H1 (cell line): ENCODE data around the gene VWA2. TPM values are rescaled to one million over a fixed set of nuclear protein-coding genes. Genes with fewer than 3 reads are reported as not detected.

Source experiments
- CTCF ChIA-PET: fragments of 300-600 bp; sonication (Branson Sonifier 250); formaldehyde crosslinking; loops from one replicate; lab custom pipeline; 2021; ENCODE audit not compliant: partially characterized antibody; lab: Charles Lee
- POLR2A ChIA-PET: fragments of 300-600 bp; sonication (Branson Sonifier 250); formaldehyde crosslinking; loops from one replicate; lab custom pipeline; 2021; ENCODE audit warnings: inconsistent platforms; ENCODE audit not compliant: partially characterized antibody; lab: Charles Lee
- DNase-seq, 2 experiments: peaks; one replicate each; pipeline versions ENCODE4 v3.0.0 to v3.0.0-alpha.2; 2010 to 2022; ENCODE audit warnings: low spot score in 2 of 2, low read depth in 1 of 2, mixed read lengths in 1 of 2
- FAIRE-seq: peaks from 2 replicates; lab custom pipeline; 2011; peaks lifted over from hg19 to GRCh38; lab: Jason Lieb, UNC
- H2AFZ ChIP-seq: 2 replicates; pipeline ENCODE4 v1.8.1; 2012; ENCODE audit warnings: low read length, inconsistent platforms
- H2AK5ac ChIP-seq: 2 replicates; pipeline ENCODE4 v1.6.1; 2013; ENCODE audit warnings: low read depth, low read length
- H2BK120ac ChIP-seq: replicated peaks from 2 replicates; pipeline ENCODE3; 2013; ENCODE audit warnings: low read depth, low read length, inconsistent platforms
- H2BK12ac ChIP-seq: 2 replicates; pipeline ENCODE4 v1.6.1; 2013; ENCODE audit warnings: low read depth, low read length
- H2BK15ac ChIP-seq: 2 replicates; pipeline ENCODE4 v1.6.1; 2013; ENCODE audit warnings: low read length
- H2BK20ac ChIP-seq: 2 replicates; pipeline ENCODE4 v1.6.1; 2013; ENCODE audit warnings: low read length
- H2BK5ac ChIP-seq: 2 replicates; pipeline ENCODE4 v1.6.1; 2013; ENCODE audit warnings: low read depth, low read length
- H3K14ac ChIP-seq: 2 replicates; pipeline ENCODE4 v1.6.1; 2013; ENCODE audit warnings: inconsistent platforms; ENCODE audit not compliant: insufficient read length
- H3K18ac ChIP-seq: 2 replicates; pipeline ENCODE4 v1.6.1; 2013; ENCODE audit warnings: low read length; ENCODE audit errors: extremely low read depth
- H3K23ac ChIP-seq: 2 replicates; pipeline ENCODE4 v1.6.1; 2013; ENCODE audit warnings: inconsistent platforms; ENCODE audit not compliant: insufficient read length
- H3K23me2 ChIP-seq: 2 replicates; pipeline ENCODE4 v1.6.1; 2013; ENCODE audit warnings: low read depth, low read length
- H3K27ac ChIP-seq: 2 replicates; pipeline ENCODE4 v1.6.1; 2011; ENCODE audit warnings: low read depth, low read length, inconsistent platforms
- H3K27me3 ChIP-seq, 4 experiments: replicated peaks in 1 of 4; 1 replicate in 1 of 4; 2 replicates in 3 of 4; pipeline versions ENCODE4 v1.6.1 to v1.8.1; 2011 to 2013; ENCODE audit warnings: low read length in 3 of 4, mild to moderate bottlenecking in 3 of 4, inconsistent platforms in 2 of 4, mixed read lengths in 2 of 4, moderate library complexity in 1 of 4; ENCODE audit not compliant: control insufficient read depth in 3 of 4, insufficient read depth in 3 of 4; ENCODE audit errors: extremely low read depth in 1 of 4
- H3K36me3 ChIP-seq, 4 experiments: 2 replicates each; pipeline versions ENCODE4 v1.6.1 to v1.8.1; 2011 to 2013; ENCODE audit warnings: mild to moderate bottlenecking in 4 of 4, low read length in 3 of 4, moderate library complexity in 2 of 4, control low read depth in 1 of 4, inconsistent platforms in 1 of 4; ENCODE audit not compliant: insufficient read depth in 4 of 4, control insufficient read depth in 2 of 4
- H3K4ac ChIP-seq: replicated peaks from 2 replicates; pipeline ENCODE3; 2013; ENCODE audit warnings: low read length, low read depth, mixed read lengths, inconsistent platforms; ENCODE audit not compliant: insufficient read length
- H3K4me1 ChIP-seq, 4 experiments: replicated peaks in 1 of 4; 1 replicate in 1 of 4; 2 replicates in 3 of 4; pipeline versions ENCODE4 v1.6.1 to v1.8.1; 2011 to 2013; ENCODE audit warnings: low read length in 3 of 4, inconsistent platforms in 2 of 4, mixed read lengths in 1 of 4; ENCODE audit not compliant: insufficient read depth in 4 of 4, control insufficient read depth in 3 of 4
- H3K4me2 ChIP-seq, 2 experiments: 2 replicates each; pipeline versions ENCODE4 v1.6.1 to v1.8.1; 2011 to 2013; ENCODE audit warnings: low read depth in 2 of 2, low read length in 2 of 2, control low read depth in 1 of 2, inconsistent platforms in 1 of 2, mild to moderate bottlenecking in 1 of 2; ENCODE audit not compliant: insufficient read depth in 1 of 2
- H3K4me3 ChIP-seq, 4 experiments: fragments of 200-600, 300-600 bp in 1 of 4; sonication (generic), shearing (Covaris generic), sonication (Bioruptor Twin) in 1 of 4; 2 replicates each; pipeline versions ENCODE4 v1.5.1 to v1.8.1; 2011 to 2016; ENCODE audit warnings: low read length in 4 of 4, low read depth in 3 of 4, control low read depth in 2 of 4, inconsistent platforms in 2 of 4, mild to moderate bottlenecking in 2 of 4, mixed read lengths in 1 of 4, moderate library complexity in 1 of 4; ENCODE audit not compliant: insufficient read depth in 2 of 4; ENCODE audit errors: extremely low read depth in 1 of 4
- H3K56ac ChIP-seq: replicated peaks from 2 replicates; pipeline ENCODE3; 2013; ENCODE audit warnings: low read depth, mild to moderate bottlenecking, mixed read lengths, low read length, inconsistent platforms; ENCODE audit not compliant: insufficient read length
- H3K79me1 ChIP-seq: 2 replicates; pipeline ENCODE4 v1.6.1; 2013; ENCODE audit warnings: low read depth, low read length, control low read depth
- H3K79me2 ChIP-seq, 2 experiments: 2 replicates each; pipeline versions ENCODE4 v1.6.1 to v1.8.1; 2012 to 2013; ENCODE audit warnings: low read length in 2 of 2, mild to moderate bottlenecking in 2 of 2, inconsistent platforms in 1 of 2; ENCODE audit not compliant: insufficient read depth in 2 of 2, control insufficient read depth in 1 of 2
- H3K9ac ChIP-seq, 4 experiments: replicated peaks in 1 of 4; 1 replicate in 1 of 4; 2 replicates in 3 of 4; pipeline versions ENCODE4 v1.6.1 to v1.8.1; 2011 to 2013; ENCODE audit warnings: low read depth in 3 of 4, low read length in 3 of 4, control low read depth in 2 of 4, mild to moderate bottlenecking in 2 of 4, moderate library complexity in 2 of 4, inconsistent platforms in 1 of 4; ENCODE audit errors: extremely low read depth in 1 of 4
- H3K9me3 ChIP-seq, 2 experiments: 2 replicates each; pipeline versions ENCODE4 v1.6.1 to v1.8.1; 2012 to 2013; ENCODE audit warnings: mild to moderate bottlenecking in 2 of 2, moderate library complexity in 2 of 2, control low read depth in 1 of 2, inconsistent platforms in 1 of 2, low read depth in 1 of 2, low read length in 1 of 2, mixed read lengths in 1 of 2; ENCODE audit not compliant: insufficient read depth in 2 of 2
- H4K20me1 ChIP-seq, 2 experiments: replicated peaks in 1 of 2; 2 replicates each; pipeline versions ENCODE3 to v1.8.1; 2011 to 2013; ENCODE audit warnings: inconsistent platforms in 2 of 2, low read length in 2 of 2, mild to moderate bottlenecking in 1 of 2; ENCODE audit not compliant: insufficient read depth in 2 of 2, control insufficient read depth in 1 of 2
- H4K5ac ChIP-seq: 2 replicates; pipeline ENCODE4 v1.6.1; 2013; ENCODE audit warnings: low read length, low read depth, mixed read lengths, inconsistent platforms; ENCODE audit not compliant: insufficient read length
- H4K8ac ChIP-seq: 2 replicates; pipeline ENCODE4 v1.8.0; 2013; ENCODE audit warnings: mild to moderate bottlenecking, moderate library complexity, low read length, inconsistent platforms; ENCODE audit not compliant: insufficient read depth; ENCODE audit errors: extremely low read depth
- H4K91ac ChIP-seq: replicated peaks from 2 replicates; pipeline ENCODE3; 2013; ENCODE audit warnings: low read length, mixed read lengths, inconsistent platforms; ENCODE audit not compliant: insufficient read length
- EP300 ChIP-seq, 2 experiments: IDR thresholded peaks; 1 replicate in 1 of 2; 2 replicates in 1 of 2; pipeline ENCODE4 v1.6.1; 2011 to 2012; ENCODE audit warnings: low read depth in 2 of 2, low read length in 2 of 2, mild to moderate bottlenecking in 2 of 2, borderline replicate concordance in 1 of 2, inconsistent platforms in 1 of 2, moderate library complexity in 1 of 2
- HDAC6 ChIP-seq: IDR thresholded peaks from one replicate; pipeline ENCODE4 v1.7.1; 2012; ENCODE audit warnings: low read depth, mild to moderate bottlenecking, inconsistent platforms, low read length, moderate library complexity
- JUN ChIP-seq: IDR thresholded peaks from 2 replicates; pipeline ENCODE4 v1.6.1; 2011; ENCODE audit warnings: low read depth, mild to moderate bottlenecking, improper control_type of control experiment, low read length
- KDM1A ChIP-seq: fragments of 200-600, 300-600 bp; sonication (generic); IDR thresholded peaks from 2 replicates; pipeline ENCODE4 v1.7.1; 2016; ENCODE audit warnings: mild to moderate bottlenecking, low read length, borderline replicate concordance
- NANOG ChIP-seq: IDR thresholded peaks from 2 replicates; pipeline ENCODE4 v1.6.1; 2011; ENCODE audit warnings: low read length, low read depth, mild to moderate bottlenecking, inconsistent platforms; ENCODE audit not compliant: insufficient read depth, poor library complexity, severe bottlenecking
- NRF1 ChIP-seq: IDR thresholded peaks from 2 replicates; pipeline ENCODE4 v1.6.1; 2011; ENCODE audit warnings: mild to moderate bottlenecking, low read depth, low read length, improper control_type of control experiment
- SAP30 ChIP-seq: fragments of 300-600 bp; sonication (generic); IDR thresholded peaks from 2 replicates; pipeline ENCODE4 v1.7.1; 2012; ENCODE audit warnings: low read length, moderate library complexity, mild to moderate bottlenecking, inconsistent platforms; ENCODE audit not compliant: insufficient read depth, insufficient replicate concordance
- SRF ChIP-seq: IDR thresholded peaks from 2 replicates; pipeline ENCODE4 v1.6.1; 2011; ENCODE audit warnings: mild to moderate bottlenecking, low read depth, low read length, moderate library complexity
- TAF1 ChIP-seq: IDR thresholded peaks from 2 replicates; pipeline ENCODE4 v1.6.1; 2011; ENCODE audit warnings: mild to moderate bottlenecking, low read depth, low read length
- TAF7 ChIP-seq: optimal IDR thresholded peaks from 2 replicates; pipeline ENCODE3; 2011; ENCODE audit warnings: low read depth, mild to moderate bottlenecking, inconsistent platforms, low read length, moderate library complexity, borderline replicate concordance
- TBP ChIP-seq: IDR thresholded peaks from 2 replicates; pipeline ENCODE4 v1.6.1; 2011; ENCODE audit warnings: low read depth, low read length, improper control_type of control experiment
- WGBS, 2 experiments: shearing (Covaris generic) in 1 of 2; methylation state at CpG; one replicate each; pipeline versions ENCODE4 v1.1.6 to v1.1.7; 2013 to 2015; ENCODE audit warnings: low lambda C conversion rate in 2 of 2, mixed read lengths in 2 of 2, inconsistent platforms in 1 of 2, low coverage in 1 of 2, missing lambda C conversion rate in 1 of 2; ENCODE audit not compliant: insufficient replicate concordance in 2 of 2, insufficient coverage in 1 of 2, insufficient read length in 1 of 2; ENCODE audit errors: extremely low coverage in 1 of 2, missing lambda C conversion rate in 1 of 2; 5-methylcytosine and 5-hydroxymethylcytosine counted together
- polyA plus RNA-seq, 7 experiments: library from polyadenylated mRNA; depleted of rRNA in 3 of 7; stranded (reverse) in 5 of 7; unstranded in 2 of 7; fragments of >200 nt in 5 of 7; fragments of 200-250 nt in 2 of 7; gene quantifications; 1 replicate in 5 of 7; 2 replicates in 1 of 7; 4 replicates in 1 of 7; pipeline versions ENCODE4 v1.2.1 to v1.2.3, GENCODE V29; 2011 to 2013; ENCODE audit warnings: missing spikeins in 2 of 7, mixed read lengths in 2 of 7
- total RNA-seq: library from RNA; stranded (reverse); fragmentation: NEBNext Ultra II Directional; extraction: Animal tissue kit (Norgen Biotek cat#: 25700); gene quantifications from 2 replicates; pipeline ENCODE4 v1.2.1, GENCODE V29; 2021
- TF ChIP-seq, protein P1 (sequence below): IDR thresholded peaks from 2 replicates; pipeline ENCODE4 v1.6.1; 2012; ENCODE audit warnings: inconsistent platforms
- TF ChIP-seq, protein P2 (sequence below): IDR thresholded peaks from 2 replicates; pipeline ENCODE4 v1.6.1; 2012; ENCODE audit warnings: inconsistent platforms

Gene VWA2
- total and polyA plus RNA-seq, 2 of the 8 experiments (the other 6 are each of a cell fraction or from before 2014, with no cell fraction given) = 2.8 to 2.9 TPM

DNA sequence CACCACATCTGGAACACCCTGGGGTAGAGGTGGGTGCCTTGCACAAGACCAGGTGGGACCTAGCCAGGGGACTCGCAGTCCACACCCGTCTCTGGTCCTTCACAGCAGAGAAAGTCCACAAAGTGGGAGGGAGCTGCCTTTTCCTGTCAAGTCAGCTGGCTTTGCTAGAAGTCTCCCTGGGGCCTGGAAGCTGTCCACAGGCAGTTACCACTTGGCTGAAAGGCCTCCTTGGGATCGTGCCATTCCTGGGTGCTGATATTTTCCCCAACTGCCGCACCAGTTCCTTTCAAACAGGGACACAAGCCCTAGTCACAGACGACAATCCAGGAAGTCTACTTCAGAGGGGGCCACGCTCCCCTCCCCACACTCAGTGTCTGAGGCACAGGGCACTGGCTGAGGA lies 89.8 kb downstream of the VWA2 start:
- H3K4ac ChIP-seq = no peak overlapping the region
- H2BK12ac ChIP-seq = no peak overlapping the region
- no peak overlapping the region for H2BK15ac ChIP-seq
- H2BK120ac ChIP-seq = no peak overlapping the region
- DNase-seq (no peak), FAIRE-seq (no peak)
- H3K4me2 ChIP-seq = no peak overlapping the region
- H3K4me3 ChIP-seq = no peak overlapping the region
- H4K5ac ChIP-seq = no peak overlapping the region
- no peaks in the 10 kb centered on the region for H3K79me2 ChIP-seq
- H3K79me1 ChIP-seq = no peaks in the 10 kb centered on the region
- H2BK5ac ChIP-seq = 0 out of 2 replicates have a peak overlapping the region, but pooled peaks have one; percentile 75
- H3K36me3 ChIP-seq = no peaks in the 10 kb centered on the region
- H2BK20ac ChIP-seq = no peak overlapping the region
- 94% methylated on average over 6 of the region's 6 CpGs; no CpG with 5 or more reads in 1 of the 2 experiments for WGBS, 2 experiments
- H2AK5ac ChIP-seq = no peak overlapping the region
- CTCF ChIA-PET = interaction anchor here (0.6 to 2.7 kb wide), 5 partner anchors 17 to 130 kb away, joined by 3 to 10 read pairs (median 3); no protein-coding TSS in a partner anchor
- no peaks in the 10 kb centered on the region for H3K9me3 ChIP-seq
- POLR2A ChIA-PET = no interaction called here
- H3K23me2 ChIP-seq = no peaks in the 10 kb centered on the region
- H2AFZ ChIP-seq = no peak overlapping the region
- H4K91ac ChIP-seq = no peak overlapping the region
- H3K18ac ChIP-seq = no peak overlapping the region
- H3K9ac ChIP-seq = no peak overlapping the region
- no peak overlapping the region for H3K56ac ChIP-seq
- H3K27ac ChIP-seq = no peak overlapping the region
- H3K14ac ChIP-seq = no peak overlapping the region
- H3K23ac ChIP-seq = no peak overlapping the region
- H3K4me1 ChIP-seq = no peaks in the 10 kb centered on the region; a peak in 1 of 7 replicates
- H4K8ac ChIP-seq = peak overlapping the region; percentile 4; the same call in 1 of the 2 replicates
- no peaks in the 10 kb centered on the region for H4K20me1 ChIP-seq
- H3K27me3 ChIP-seq = no peaks in the 10 kb centered on the region
- TF ChIP-seq HDAC6 (no peak), SRF (no peak), NRF1 (no peak), KDM1A (no peak), EP300 (IDR thresholded peaks at IDR 0.05; ENCODE audit: borderline replicate concordance in 1 of 2, low read depth in 2 of 2, low read length in 2 of 2) (no peak), TAF7 (no peak), NANOG (no peak), TAF1 (no peak), TBP (no peak), JUN (no peak), SAP30 (no peak)
- TF ChIP-seq, protein P1, sequence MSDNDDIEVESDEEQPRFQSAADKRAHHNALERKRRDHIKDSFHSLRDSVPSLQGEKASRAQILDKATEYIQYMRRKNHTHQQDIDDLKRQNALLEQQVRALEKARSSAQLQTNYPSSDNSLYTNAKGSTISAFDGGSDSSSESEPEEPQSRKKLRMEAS = no peak
- TF ChIP-seq, protein P2, sequence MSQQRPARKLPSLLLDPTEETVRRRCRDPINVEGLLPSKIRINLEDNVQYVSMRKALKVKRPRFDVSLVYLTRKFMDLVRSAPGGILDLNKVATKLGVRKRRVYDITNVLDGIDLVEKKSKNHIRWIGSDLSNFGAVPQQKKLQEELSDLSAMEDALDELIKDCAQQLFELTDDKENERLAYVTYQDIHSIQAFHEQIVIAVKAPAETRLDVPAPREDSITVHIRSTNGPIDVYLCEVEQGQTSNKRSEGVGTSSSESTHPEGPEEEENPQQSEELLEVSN = no peak
